Ishikawa (cell line): Measurements from ENCODE around the gene CEP83.

Experiments used
- CEBPB ChIP-seq: IDR thresholded peaks from 2 replicates; pipeline ENCODE4 v1.6.1; 2012
- CREB1 ChIP-seq: IDR thresholded peaks from 2 replicates; pipeline ENCODE4 v1.6.1; 2012; ENCODE audit warnings: low read depth
- EGR1 ChIP-seq: IDR thresholded peaks from 2 replicates; pipeline ENCODE4 v1.6.1; 2012
- EP300 ChIP-seq: IDR thresholded peaks from 2 replicates; pipeline ENCODE4 v1.6.1; 2012; ENCODE audit warnings: borderline replicate concordance
- FOXM1 ChIP-seq: IDR thresholded peaks from 2 replicates; pipeline ENCODE4 v1.6.1; 2012; ENCODE audit warnings: low read depth, borderline replicate concordance
- MAX ChIP-seq: IDR thresholded peaks from 2 replicates; pipeline ENCODE4 v1.6.1; 2012
- NFIC ChIP-seq: IDR thresholded peaks from 2 replicates; pipeline ENCODE4 v1.6.1; 2012
- RAD21 ChIP-seq: IDR thresholded peaks from 2 replicates; pipeline ENCODE4 v1.6.1; 2012; ENCODE audit warnings: low read depth
- REST ChIP-seq: IDR thresholded peaks from 2 replicates; pipeline ENCODE4 v1.6.1; 2012; ENCODE audit warnings: low read depth, mild to moderate bottlenecking
- TAF1 ChIP-seq: IDR thresholded peaks from 2 replicates; pipeline ENCODE4 v1.6.1; 2012; ENCODE audit warnings: low read depth, mild to moderate bottlenecking
- TCF12 ChIP-seq: IDR thresholded peaks from 2 replicates; pipeline ENCODE4 v1.6.1; 2012; ENCODE audit warnings: low read depth
- TEAD4 ChIP-seq: IDR thresholded peaks from 2 replicates; pipeline ENCODE4 v1.6.1; 2012
- USF1 ChIP-seq: IDR thresholded peaks from 2 replicates; pipeline ENCODE4 v1.6.1; 2012
- YY1 ChIP-seq: IDR thresholded peaks from 2 replicates; pipeline ENCODE4 v1.6.1; 2012; ENCODE audit warnings: low read depth

Gene CEP83

GRCh38 chr12:94265966-94266745 is 193.5 kb downstream of the CEP83 start:
- no peak for TF ChIP-seq NFIC
- TF ChIP-seq YY1, result no peak

GRCh38 chr12:94265539-94265938 is 194.1 kb downstream of the CEP83 start:
- TF ChIP-seq TCF12 (no peak), TAF1 (no peak), FOXM1 (no peak), RAD21 (no peak), EGR1 (no peak), CEBPB (no peak), MAX (no peak)

- no peak for TF ChIP-seq NFIC
- no peak for TF ChIP-seq EGR1
- no peak for TF ChIP-seq EP300
- TF ChIP-seq TAF1, result no peak
- TF ChIP-seq FOXM1, result no peak
- no peak for TF ChIP-seq USF1
- TF ChIP-seq YY1, result no peak
- TF ChIP-seq REST, result no peak
- TF ChIP-seq TEAD4, result no peak
- TF ChIP-seq CREB1, result no peak
- no peak for TF ChIP-seq CEBPB
- no peak for TF ChIP-seq TCF12
- no peak for TF ChIP-seq MAX
Measured at GRCh38 chr12:94264736-94265485, 194.8 kb downstream of the CEP83 start.

GRCh38 chr12:94263905-94264561 is 195.6 kb downstream of the CEP83 start:
- TF ChIP-seq CREB1 (no peak), MAX (no peak), TEAD4 (no peak), EP300 (no peak), EGR1 (no peak), YY1 (no peak), TCF12 (no peak), NFIC (no peak)

- TF ChIP-seq CREB1 (no peak), EP300 (no peak), FOXM1 (no peak), NFIC (no peak), TAF1 (no peak), MAX (no peak)
Measured at GRCh38 chr12:94263011-94263811, 196.5 kb downstream of the CEP83 start.

- TF ChIP-seq MAX (no peak), TEAD4 (no peak), TAF1 (no peak), NFIC (no peak), EGR1 (peak; percentile 37; the same call in 1 of the 2 replicates)
Measured at GRCh38 chr12:94262228-94263010, 197.2 kb downstream of the CEP83 start.
